Mesenchymal stem cell (in vitro differentiated cells and primary cell): ENCODE data around the gene ACAP3.

Source experiments
- DNase-seq: peaks from one replicate; pipeline ENCODE4 v3.0.0-alpha.2; 2013
- H2AFZ ChIP-seq: one replicate; pipeline ENCODE4 v1.6.1; 2013; ENCODE audit warnings: low read depth, mild to moderate bottlenecking, control low read depth, inconsistent platforms, low read length, moderate library complexity
- H2AK5ac ChIP-seq: 2 replicates; pipeline ENCODE4 v1.6.1; 2013; ENCODE audit warnings: low read length, moderate library complexity, mild to moderate bottlenecking, inconsistent platforms; ENCODE audit not compliant: severe bottlenecking
- H2BK120ac ChIP-seq: one replicate; pipeline ENCODE4 v1.6.1; 2013; ENCODE audit warnings: low read depth, mild to moderate bottlenecking, inconsistent platforms, low read length, moderate library complexity
- H2BK12ac ChIP-seq, 2 experiments: one replicate each; pipeline ENCODE4 v1.6.1; 2013; ENCODE audit warnings: inconsistent platforms in 2 of 2, low read length in 2 of 2, mild to moderate bottlenecking in 2 of 2, moderate library complexity in 2 of 2, control low read depth in 1 of 2
- H2BK15ac ChIP-seq: one replicate; pipeline ENCODE4 v1.6.1; 2013; ENCODE audit warnings: mild to moderate bottlenecking, low read depth, inconsistent platforms; ENCODE audit not compliant: poor library complexity, severe bottlenecking
- H2BK5ac ChIP-seq: 2 replicates; pipeline ENCODE4 v1.6.1; 2013; ENCODE audit warnings: low read depth, mild to moderate bottlenecking, low read length, control low read depth, inconsistent platforms; ENCODE audit not compliant: poor library complexity, severe bottlenecking
- H3K14ac ChIP-seq, 2 experiments: one replicate each; pipeline ENCODE4 v1.6.1; 2013; ENCODE audit warnings: inconsistent platforms in 2 of 2, low read length in 2 of 2, control low read depth in 1 of 2, mild to moderate bottlenecking in 1 of 2, moderate library complexity in 1 of 2
- H3K18ac ChIP-seq, 2 experiments: one replicate each; pipeline ENCODE4 v1.6.1; 2013; ENCODE audit warnings: inconsistent platforms in 2 of 2, low read length in 2 of 2, control low read depth in 1 of 2, low read depth in 1 of 2, mild to moderate bottlenecking in 1 of 2
- H3K23ac ChIP-seq, 2 experiments: one replicate each; pipeline ENCODE4 v1.6.1; 2013; ENCODE audit warnings: inconsistent platforms in 2 of 2, low read length in 2 of 2, mild to moderate bottlenecking in 2 of 2, moderate library complexity in 2 of 2, control low read depth in 1 of 2
- H3K27ac ChIP-seq: 2 replicates; pipeline ENCODE4 v1.5.1; 2013; ENCODE audit warnings: mild to moderate bottlenecking, moderate library complexity, low read length, control low read depth, inconsistent platforms; ENCODE audit not compliant: poor library complexity, severe bottlenecking
- H3K27me3 ChIP-seq, 2 experiments: 2 replicates each; pipeline versions ENCODE4 v1.6.1 to v1.7.0; 2013; ENCODE audit warnings: low read length in 2 of 2, mild to moderate bottlenecking in 2 of 2, moderate library complexity in 2 of 2, control low read depth in 1 of 2, inconsistent platforms in 1 of 2; ENCODE audit not compliant: control insufficient read depth in 1 of 2, insufficient read depth in 1 of 2
- H3K36me3 ChIP-seq, 2 experiments: 2 replicates each; pipeline versions ENCODE4 v1.6.1 to v1.7.0; 2013; ENCODE audit warnings: low read length in 2 of 2, control low read depth in 1 of 2, inconsistent platforms in 1 of 2, low read depth in 1 of 2, mild to moderate bottlenecking in 1 of 2; ENCODE audit not compliant: insufficient read depth in 2 of 2, control insufficient read depth in 1 of 2
- H3K4ac ChIP-seq, 2 experiments: one replicate each; pipeline ENCODE4 v1.6.1; 2013; ENCODE audit warnings: inconsistent platforms in 2 of 2, low read length in 2 of 2, mild to moderate bottlenecking in 2 of 2, moderate library complexity in 2 of 2, control low read depth in 1 of 2, low read depth in 1 of 2
- H3K4me1 ChIP-seq: 2 replicates; pipeline ENCODE4 v1.6.1; 2013; ENCODE audit warnings: low read depth, low read length, control low read depth; ENCODE audit not compliant: control insufficient read depth, insufficient read depth
- H3K4me2 ChIP-seq: 2 replicates; pipeline ENCODE4 v1.6.1; 2013; ENCODE audit warnings: low read length, mild to moderate bottlenecking, inconsistent platforms; ENCODE audit not compliant: poor library complexity, severe bottlenecking
- H3K4me3 ChIP-seq, 2 experiments: 2 replicates each; pipeline versions ENCODE4 v1.5.1 to v1.7.0; 2013; ENCODE audit warnings: low read length in 2 of 2, mild to moderate bottlenecking in 2 of 2, control low read depth in 1 of 2, low read depth in 1 of 2; ENCODE audit not compliant: insufficient read depth in 1 of 2
- H3K79me1 ChIP-seq: replicated peaks from 2 replicates; pipeline ENCODE4 v1.6.1; 2013; ENCODE audit warnings: mild to moderate bottlenecking, control low read depth, low read length, inconsistent platforms; ENCODE audit not compliant: poor library complexity, severe bottlenecking
- H3K9ac ChIP-seq: 2 replicates; pipeline ENCODE4 v1.7.0; 2013; ENCODE audit warnings: mild to moderate bottlenecking, low read length, moderate library complexity
- H3K9me3 ChIP-seq: 2 replicates; pipeline ENCODE4 v1.7.0; 2013; ENCODE audit warnings: mild to moderate bottlenecking, low read length; ENCODE audit not compliant: control insufficient read depth
- H4K8ac ChIP-seq: one replicate; pipeline ENCODE4 v1.6.1; 2013; ENCODE audit warnings: inconsistent platforms, mild to moderate bottlenecking, low read length, moderate library complexity
- H4K91ac ChIP-seq: one replicate; pipeline ENCODE4 v1.6.1; 2013; ENCODE audit warnings: mild to moderate bottlenecking, low read length, inconsistent platforms
- WGBS: methylation state at CpG from one replicate; pipeline ENCODE4 v1.1.7; 2013; ENCODE audit warnings: mixed read lengths; 5-methylcytosine and 5-hydroxymethylcytosine counted together
- small RNA-seq: library from polyadenylated mRNA; stranded (forward); fragments of <200 nt; extraction: miRNeasy Mini kit (QIAGEN cat#:217004); gene quantifications from one replicate; pipeline ENCODE3, GENCODE V24; 2013; ENCODE audit warnings: low read depth

ACAP3 gene

DNA sequence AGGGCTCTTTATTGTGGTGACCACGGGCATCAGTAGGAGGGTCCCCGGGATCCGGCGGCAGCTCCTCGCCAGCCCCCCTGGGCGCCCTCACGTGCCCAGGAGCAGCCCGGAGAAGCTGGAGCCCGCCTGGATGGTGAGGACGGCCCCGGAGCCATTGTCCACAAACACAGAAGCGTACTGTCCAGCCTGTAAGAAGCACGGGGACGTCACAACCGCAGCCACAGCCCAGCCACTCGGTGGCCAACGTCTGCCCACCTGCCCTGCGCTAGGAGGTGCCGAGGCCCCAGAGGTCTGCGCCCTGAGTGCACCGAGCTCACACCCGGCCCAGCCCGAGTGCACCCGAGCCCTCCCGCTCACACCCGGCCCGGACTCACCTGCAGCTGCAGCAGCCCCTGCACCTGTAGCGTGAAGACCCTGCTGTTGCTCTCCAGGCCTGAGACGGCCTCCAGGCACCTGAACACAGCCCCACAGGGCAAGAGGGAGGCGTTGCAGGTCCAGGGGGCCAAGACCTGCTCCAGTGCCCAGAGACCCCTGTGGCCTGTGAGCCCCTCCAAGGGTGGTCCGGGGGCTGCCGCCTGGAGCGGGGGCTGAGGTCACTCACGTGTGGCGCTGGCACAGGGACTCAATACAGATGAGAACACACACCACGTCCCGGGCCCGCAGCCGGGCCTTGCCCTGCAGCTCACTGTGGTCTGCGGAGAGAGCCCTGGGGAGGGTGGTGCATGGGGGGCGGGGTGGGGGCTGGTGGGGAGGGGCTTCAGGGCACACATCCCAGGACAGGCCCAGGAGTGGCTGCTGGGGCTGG is 65.1 kb downstream of the ACAP3 start:
- H4K91ac ChIP-seq = no peak overlapping the region
- no peak overlapping the region for H2BK5ac ChIP-seq

More for the DNA sequence above, 65.1 kb downstream of the ACAP3 start:
- Histone ChIP-seq H3K23ac (no peak overlapping the region), H3K4me2 (no peak overlapping the region), H3K9me3 (no peaks in the 10 kb centered on the region), H3K18ac (no peak overlapping the region), H3K4me1 (peaks cover 49% of the 10 kb centered on the region), H3K9ac (no peak overlapping the region), H3K27me3 (peaks cover 5 to 44% of the 10 kb centered on the region in 2 experiments), H4K8ac (no peak overlapping the region), H3K4ac (no peak overlapping the region), H3K14ac (no peak overlapping the region), H2BK15ac (no peak overlapping the region), H3K4me3 (no peak overlapping the region), H2AK5ac (no peak overlapping the region), H2BK120ac (no peak overlapping the region), H2BK12ac (no peak overlapping the region), H2AFZ (no peak overlapping the region), H3K79me1 (peaks cover 2% of the 10 kb centered on the region), H3K27ac (no peak overlapping the region), H3K36me3 (peaks cover 0 to 34% of the 10 kb centered on the region in 2 experiments)
- WGBS = 93% methylated on average over 36 of the region's 41 CpGs
- DNase-seq = no peak

Small RNA genes within 50 kb of the gene (small RNA-seq; reads per million reads assigned to genes)
- 0.86 reads per million for gene MIR6726
